ENCODE measurements around the gene ZP3.
"Not testable (repeated sequence)": the region's sequence is repeated elsewhere in the genome, so short reads cannot be mapped to it uniquely, and the experiment has no call there.

DNA sequence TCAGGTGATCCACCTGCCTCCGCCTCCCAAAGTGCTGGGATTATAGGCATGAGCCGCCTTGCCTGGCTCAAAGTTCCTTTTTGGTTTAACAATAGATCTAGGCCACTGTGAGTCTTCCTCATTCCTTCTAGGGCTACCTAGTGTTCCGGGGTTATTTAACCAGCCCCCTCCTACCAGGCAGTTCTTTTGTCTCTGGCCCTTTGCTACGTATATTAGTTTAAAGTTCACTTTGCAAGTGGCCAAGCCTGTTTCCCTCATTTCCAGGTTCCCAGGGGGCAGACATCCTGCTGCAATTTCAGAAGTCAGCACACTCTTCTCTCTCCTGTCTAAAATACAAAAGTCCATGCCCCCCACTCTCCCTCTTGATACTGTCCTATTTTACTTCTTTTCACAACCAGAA is 33.8 kb downstream of the ZP3 start:
- not testable (repeated sequence) for TF ChIP-seq SP1 (IDR thresholded peaks at IDR 0.05); GABPA (IDR thresholded peaks at IDR 0.05 in 1 of 2, conservative IDR thresholded peaks at IDR 0.05 in 1 of 2); RAD21 (IDR thresholded peaks at IDR 0.05); TAF1 (conservative IDR thresholded peaks at IDR 0.05); FOXA1 (IDR thresholded peaks at IDR 0.05)
- TF ChIP-seq, protein P1, sequence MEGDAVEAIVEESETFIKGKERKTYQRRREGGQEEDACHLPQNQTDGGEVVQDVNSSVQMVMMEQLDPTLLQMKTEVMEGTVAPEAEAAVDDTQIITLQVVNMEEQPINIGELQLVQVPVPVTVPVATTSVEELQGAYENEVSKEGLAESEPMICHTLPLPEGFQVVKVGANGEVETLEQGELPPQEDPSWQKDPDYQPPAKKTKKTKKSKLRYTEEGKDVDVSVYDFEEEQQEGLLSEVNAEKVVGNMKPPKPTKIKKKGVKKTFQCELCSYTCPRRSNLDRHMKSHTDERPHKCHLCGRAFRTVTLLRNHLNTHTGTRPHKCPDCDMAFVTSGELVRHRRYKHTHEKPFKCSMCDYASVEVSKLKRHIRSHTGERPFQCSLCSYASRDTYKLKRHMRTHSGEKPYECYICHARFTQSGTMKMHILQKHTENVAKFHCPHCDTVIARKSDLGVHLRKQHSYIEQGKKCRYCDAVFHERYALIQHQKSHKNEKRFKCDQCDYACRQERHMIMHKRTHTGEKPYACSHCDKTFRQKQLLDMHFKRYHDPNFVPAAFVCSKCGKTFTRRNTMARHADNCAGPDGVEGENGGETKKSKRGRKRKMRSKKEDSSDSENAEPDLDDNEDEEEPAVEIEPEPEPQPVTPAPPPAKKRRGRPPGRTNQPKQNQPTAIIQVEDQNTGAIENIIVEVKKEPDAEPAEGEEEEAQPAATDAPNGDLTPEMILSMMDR (IDR thresholded peaks at IDR 0.05; ENCODE audit: low read depth, low read length, missing input control) = not testable (repeated sequence)
- TF ChIP-seq, protein P2, sequence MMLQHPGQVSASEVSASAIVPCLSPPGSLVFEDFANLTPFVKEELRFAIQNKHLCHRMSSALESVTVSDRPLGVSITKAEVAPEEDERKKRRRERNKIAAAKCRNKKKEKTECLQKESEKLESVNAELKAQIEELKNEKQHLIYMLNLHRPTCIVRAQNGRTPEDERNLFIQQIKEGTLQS (IDR thresholded peaks at IDR 0.05) = not testable (repeated sequence)
- TF ChIP-seq, protein P3, sequence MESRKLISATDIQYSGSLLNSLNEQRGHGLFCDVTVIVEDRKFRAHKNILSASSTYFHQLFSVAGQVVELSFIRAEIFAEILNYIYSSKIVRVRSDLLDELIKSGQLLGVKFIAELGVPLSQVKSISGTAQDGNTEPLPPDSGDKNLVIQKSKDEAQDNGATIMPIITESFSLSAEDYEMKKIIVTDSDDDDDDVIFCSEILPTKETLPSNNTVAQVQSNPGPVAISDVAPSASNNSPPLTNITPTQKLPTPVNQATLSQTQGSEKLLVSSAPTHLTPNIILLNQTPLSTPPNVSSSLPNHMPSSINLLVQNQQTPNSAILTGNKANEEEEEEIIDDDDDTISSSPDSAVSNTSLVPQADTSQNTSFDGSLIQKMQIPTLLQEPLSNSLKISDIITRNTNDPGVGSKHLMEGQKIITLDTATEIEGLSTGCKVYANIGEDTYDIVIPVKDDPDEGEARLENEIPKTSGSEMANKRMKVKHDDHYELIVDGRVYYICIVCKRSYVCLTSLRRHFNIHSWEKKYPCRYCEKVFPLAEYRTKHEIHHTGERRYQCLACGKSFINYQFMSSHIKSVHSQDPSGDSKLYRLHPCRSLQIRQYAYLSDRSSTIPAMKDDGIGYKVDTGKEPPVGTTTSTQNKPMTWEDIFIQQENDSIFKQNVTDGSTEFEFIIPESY (IDR thresholded peaks at IDR 0.05) = not testable (repeated sequence)
- TF ChIP-seq, protein P4, sequence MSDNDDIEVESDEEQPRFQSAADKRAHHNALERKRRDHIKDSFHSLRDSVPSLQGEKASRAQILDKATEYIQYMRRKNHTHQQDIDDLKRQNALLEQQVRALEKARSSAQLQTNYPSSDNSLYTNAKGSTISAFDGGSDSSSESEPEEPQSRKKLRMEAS (IDR thresholded peaks at IDR 0.05) = not testable (repeated sequence)
- TF ChIP-seq, protein P5, sequence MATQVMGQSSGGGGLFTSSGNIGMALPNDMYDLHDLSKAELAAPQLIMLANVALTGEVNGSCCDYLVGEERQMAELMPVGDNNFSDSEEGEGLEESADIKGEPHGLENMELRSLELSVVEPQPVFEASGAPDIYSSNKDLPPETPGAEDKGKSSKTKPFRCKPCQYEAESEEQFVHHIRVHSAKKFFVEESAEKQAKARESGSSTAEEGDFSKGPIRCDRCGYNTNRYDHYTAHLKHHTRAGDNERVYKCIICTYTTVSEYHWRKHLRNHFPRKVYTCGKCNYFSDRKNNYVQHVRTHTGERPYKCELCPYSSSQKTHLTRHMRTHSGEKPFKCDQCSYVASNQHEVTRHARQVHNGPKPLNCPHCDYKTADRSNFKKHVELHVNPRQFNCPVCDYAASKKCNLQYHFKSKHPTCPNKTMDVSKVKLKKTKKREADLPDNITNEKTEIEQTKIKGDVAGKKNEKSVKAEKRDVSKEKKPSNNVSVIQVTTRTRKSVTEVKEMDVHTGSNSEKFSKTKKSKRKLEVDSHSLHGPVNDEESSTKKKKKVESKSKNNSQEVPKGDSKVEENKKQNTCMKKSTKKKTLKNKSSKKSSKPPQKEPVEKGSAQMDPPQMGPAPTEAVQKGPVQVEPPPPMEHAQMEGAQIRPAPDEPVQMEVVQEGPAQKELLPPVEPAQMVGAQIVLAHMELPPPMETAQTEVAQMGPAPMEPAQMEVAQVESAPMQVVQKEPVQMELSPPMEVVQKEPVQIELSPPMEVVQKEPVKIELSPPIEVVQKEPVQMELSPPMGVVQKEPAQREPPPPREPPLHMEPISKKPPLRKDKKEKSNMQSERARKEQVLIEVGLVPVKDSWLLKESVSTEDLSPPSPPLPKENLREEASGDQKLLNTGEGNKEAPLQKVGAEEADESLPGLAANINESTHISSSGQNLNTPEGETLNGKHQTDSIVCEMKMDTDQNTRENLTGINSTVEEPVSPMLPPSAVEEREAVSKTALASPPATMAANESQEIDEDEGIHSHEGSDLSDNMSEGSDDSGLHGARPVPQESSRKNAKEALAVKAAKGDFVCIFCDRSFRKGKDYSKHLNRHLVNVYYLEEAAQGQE (IDR thresholded peaks at IDR 0.05) = not testable (repeated sequence)
